ENCODE data around the gene KIF1B.
A peak's percentile ranks its signal among the peaks of the same experiment; 100 is the strongest.
"Not testable (repeated sequence)": the region's sequence is repeated elsewhere in the genome, so short reads cannot be mapped to it uniquely, and the experiment has no call there.

Gene KIF1B

DNA sequence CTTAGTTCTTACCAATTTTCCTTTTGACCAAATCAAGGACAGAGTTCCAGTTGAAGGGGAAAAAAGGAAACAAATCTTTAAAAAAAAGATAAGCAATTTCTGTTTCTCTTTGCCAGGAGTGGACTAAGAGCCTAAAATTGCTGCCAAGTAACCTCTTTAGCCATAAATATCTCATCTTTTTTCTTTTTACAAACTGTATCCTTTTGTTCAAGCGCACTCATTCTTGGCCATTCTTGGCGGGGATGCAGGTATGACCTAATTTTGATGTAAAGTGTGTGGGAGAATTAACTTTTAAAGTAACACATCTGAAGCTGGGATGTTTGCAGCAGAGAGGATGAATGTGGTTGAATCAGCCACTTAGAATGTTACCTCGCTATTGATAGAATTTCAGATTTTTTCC is 13.4 kb upstream of the KIF1B start:
- no peak for DNase-seq

DNA sequence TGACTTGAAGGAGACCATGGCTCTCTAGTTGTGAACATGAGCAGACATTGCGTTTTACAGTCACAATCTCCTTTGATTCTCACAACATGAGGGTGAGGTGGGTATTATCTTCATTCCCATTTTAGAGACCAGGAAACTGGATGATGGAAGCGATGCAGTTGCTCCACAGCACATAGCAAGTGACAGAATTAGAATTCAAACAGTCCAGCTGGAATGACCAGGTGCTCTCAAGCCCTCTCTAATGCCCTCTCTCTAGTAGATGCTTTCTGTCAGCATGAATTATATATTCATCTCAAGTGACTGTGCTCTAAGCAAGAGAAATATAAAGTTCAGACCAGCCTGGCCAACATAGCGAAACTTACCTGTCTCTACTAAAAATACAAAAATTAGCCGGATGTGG is 9.8 kb upstream of the KIF1B start:
- DNase-seq: no peak

DNA sequence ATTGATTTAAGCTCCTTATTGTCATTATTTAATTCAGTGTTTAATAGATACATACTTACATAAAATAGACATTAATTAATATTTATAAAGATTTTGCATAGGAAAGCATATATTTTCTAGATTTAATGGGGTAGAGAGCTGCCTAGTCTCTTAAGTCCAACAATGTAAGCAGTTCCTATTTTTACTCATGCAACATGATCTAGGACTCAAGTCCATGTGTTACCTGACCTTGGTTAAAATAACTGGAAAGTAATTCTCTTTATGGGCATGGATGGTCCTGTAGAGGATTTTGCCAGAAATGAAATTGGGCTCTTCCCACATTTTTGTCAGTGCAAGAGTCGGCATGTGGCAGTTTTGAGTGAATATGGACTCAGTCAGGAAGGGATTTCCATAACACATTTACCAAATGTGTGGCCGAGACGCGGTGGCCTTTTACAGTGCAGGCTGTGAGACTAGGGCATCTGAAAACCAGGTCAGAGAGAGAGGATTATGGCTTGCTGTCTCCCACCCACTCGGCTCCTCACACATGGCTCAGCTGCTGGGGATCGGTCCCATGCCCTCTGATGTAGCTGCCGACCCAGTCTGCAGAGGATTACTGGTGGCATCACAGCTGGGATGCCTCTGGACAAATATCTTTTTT is 6.2 kb upstream of the KIF1B start:
- no peak for DNase-seq

DNA sequence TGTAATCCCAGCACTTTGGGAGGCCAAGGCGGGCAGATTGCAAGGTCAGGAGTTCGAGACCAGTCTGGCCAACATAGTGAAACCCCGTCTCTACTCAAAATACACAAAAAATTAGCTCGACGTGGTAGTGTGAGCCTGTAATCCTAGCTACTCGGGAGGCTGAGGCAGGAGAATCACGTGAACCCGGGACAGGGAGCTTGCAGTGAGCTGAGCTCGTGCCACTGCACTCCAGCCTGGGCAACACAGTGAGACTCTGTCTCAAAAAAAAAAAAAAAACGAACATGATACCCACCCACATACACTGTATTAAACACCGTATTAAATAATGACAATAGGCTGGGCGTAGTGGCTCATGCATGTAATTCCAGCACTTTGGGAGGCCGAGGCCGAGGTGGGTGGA is 5.2 kb upstream of the KIF1B start:
- DNase-seq: not testable (repeated sequence)

DNA sequence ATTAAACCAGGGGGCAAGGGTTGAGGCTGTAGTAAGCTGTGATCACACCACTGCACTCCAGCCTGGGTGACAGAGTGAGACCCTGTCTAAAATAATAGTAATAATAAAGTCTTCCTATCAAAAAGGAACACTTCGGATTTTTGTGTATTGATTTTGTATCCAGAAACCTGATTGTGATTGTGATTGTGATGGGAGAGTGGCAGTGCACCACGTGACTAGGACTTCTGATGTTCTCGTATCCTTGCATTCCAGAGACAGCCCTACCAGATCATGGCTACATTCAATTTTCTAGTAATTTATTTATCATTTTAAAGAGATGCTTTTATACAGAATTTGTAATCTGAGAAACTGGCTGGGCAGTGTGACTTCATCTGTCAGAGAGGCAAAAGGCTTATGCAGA is 2.6 kb upstream of the KIF1B start:
- DNase-seq: no peak

GRCh38 chr1:10208537-10208936 is 1.8 kb upstream of the KIF1B start:
- DNase-seq: no peak

DNA sequence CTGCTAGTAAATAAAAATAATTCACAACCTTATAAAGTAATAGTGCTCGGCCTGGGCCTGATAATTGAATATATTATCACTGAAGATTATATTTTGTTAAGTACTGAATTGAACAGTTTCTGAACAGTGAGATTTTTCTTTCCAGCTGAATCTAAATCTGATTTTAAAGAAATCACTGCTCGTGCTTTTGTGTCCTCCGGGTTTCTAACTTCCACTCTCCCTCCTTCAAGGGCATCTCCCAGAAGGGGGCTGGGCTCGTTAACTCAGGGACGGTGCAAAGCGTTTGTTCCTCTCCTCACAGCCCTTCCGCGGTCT is 823 bp upstream of the KIF1B start:
- DNase-seq: no peak

- peak; percentile 72 for DNase-seq
Observed at GRCh38 chr1:10210841-10211804, 753 bp downstream of the KIF1B start.

- peak; percentile 47 for DNase-seq
Observed at GRCh38 chr1:10211805-10212410, 1.5 kb downstream of the KIF1B start.

DNA sequence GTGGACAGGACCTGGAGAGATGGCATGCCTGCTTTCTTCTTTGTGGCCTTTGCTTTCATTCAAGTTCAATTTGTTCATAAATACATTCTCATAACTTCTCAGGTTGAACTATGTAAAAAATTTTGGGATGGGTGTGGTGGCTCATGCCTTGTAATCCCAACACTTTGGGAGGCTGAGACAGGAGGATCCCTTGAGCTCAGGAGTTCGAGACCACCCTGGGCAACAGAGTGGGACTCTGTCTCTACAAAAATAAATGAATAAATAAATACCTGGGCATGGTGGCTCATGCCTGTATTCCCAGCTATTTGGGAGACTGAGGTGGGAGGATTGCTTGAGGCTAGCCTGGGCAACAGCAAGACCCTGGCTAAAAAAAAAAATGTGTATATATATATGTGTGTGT is 2.1 kb downstream of the KIF1B start:
- no peak for DNase-seq

DNA sequence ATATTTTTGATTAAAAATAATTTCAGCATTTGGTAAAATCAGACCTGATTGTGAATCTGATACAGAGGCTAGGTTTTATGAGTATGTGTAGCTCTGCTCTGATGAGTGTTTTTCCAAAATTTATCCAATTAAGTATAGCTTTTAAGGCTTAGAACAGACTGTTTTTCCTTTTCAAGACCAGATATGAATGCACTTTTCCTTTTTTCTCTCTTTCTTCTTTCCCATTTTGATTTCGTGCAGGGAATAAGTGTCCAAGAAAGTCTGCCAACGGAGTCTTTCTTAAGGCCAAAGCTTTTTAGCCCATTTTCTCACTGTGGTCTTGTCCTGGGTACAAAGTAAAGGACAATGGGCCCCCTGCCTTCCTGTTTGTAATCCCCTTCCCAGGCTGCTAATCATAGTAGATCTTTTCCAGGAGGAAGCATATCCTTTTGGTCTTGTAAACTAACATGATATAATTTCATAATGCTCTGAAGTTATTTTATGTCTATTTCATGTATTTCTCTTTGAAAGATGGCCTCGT is 2.9 kb downstream of the KIF1B start:
- no peak for DNase-seq

- DNase-seq: no peak
Observed at GRCh38 chr1:10216090-10216749, 5.8 kb downstream of the KIF1B start.

DNA sequence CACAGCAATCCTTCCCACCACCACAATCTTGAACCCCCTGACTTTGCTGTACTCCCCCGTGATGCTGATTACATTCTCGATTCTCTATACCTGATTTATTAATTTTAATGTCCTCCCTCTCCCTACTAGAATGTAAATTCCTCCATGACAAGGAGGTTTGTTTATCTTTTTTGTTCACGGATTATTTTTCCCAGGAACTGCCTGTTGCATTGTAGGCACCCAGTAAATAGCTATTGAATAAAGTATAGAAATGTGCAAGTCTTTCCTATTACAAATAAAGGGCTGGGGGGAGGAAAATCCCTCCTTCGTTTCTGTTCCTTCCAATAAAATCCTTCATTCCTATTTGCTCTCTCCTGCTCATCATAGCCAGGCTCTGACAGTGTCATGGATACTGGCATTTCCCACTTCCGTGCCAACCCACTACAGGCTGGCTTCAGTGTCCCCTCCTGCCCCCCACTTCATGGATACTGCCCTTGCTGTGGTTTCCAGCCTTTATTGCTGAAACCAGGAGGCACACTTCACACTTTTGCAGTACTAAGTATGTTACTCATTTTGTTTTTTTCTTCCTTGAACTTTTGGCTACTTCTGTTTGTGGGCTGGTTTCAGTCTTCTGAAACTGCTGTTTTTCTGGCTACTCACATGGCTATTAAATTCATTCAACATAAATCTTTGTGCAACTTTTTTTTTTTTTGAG is 7.5 kb downstream of the KIF1B start:
- DNase-seq: no peak

GRCh38 chr1:10220200-10220599 is 9.8 kb downstream of the KIF1B start:
- no peak for DNase-seq

- DNase-seq: not testable (repeated sequence)
Observed at GRCh38 chr1:10220657-10221056, 10.3 kb downstream of the KIF1B start.

DNA sequence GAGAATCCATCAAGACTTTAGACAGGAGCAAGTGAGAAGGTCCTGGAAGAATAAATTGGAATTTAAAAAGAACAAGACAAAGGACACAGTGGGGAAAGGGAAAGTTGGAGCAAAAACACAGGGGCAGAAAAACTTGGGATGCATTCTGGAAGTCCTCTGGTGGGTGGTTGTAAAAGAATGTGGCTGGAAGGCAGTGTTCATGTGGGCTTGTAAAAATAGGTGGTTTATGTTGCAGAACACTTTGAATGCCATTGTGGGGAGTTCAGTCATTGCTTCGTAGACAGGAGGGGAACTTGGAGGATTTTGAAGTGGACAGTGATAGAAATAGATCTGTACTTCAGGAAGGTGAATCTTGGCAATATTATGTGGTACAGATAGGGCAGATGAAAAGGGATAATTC is 15.2 kb downstream of the KIF1B start:
- DNase-seq: no peak

DNA sequence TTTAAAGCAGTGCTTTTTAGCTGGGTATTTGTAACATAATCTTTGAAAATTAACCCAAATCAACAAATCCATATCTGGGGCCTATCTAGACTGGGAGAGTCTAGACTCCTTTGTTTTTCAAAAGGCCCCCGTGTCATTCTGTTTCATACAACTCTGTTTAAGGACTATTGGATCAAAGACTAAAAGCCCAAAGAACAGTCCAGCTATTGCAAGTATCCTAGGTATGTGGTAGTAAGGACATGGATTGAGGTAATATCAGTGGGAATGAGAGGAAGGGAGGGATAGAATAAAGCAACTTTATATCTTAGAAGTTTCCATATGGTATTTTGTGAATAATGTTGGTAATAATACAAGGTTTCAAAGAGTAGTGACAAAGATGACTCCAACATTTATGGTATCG is 18.2 kb downstream of the KIF1B start:
- no peak for DNase-seq

DNA sequence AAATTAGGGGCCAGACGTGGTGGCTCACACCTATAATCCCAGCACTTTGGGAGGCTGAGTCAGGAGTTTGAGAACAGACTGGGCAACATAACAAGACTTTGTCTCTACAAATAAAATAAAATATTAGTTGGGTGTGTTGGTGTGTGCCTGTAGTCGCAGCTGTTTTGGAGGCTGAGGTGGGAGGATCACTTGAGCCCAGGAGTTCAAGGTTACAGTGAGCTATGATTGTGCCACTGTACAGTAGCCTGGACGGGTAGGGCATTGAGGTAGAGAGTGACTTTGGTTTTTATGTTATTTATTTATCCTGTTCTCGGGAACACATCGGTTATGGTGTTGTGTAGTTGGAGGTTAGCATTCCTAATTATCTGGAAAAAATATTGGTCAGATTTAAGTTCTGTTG is 19.5 kb downstream of the KIF1B start:
- no peak for DNase-seq

- DNase-seq: no peak
Observed at GRCh38 chr1:10232163-10232562, 21.8 kb downstream of the KIF1B start.

DNA sequence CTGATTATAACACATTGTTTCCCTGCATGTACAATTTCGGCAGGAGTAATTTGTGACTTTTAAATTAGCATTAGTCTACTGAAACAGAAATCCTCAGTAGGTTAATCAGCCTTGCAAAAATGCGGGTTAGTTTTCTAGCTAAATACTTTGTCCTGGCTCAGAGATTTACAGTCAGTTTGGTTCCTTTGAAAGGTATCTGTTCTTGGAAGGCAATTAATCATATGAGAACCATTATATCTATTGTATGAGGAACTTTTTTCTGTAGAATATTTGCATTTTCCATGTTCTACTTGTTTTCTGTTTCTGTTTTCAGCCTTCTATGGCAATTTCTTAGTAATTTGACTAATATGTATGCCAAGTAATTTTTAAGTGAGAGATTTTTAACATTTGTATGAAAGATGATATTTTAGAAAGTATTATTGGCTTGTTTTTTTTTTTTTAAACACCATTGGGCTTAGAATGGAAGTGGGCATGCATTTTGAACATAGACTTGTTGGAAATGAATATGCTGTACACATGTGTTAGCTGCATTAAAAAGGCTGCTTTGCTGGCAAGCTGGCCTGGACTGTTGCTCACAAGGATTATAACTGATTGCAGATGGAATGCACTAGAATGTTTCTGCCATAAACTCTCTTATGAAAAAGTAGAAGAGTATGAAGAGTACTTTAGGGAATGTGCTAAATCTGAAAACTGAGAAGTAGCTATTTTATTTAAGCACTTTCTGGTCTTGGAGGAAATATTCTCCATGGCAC is 26.2 kb downstream of the KIF1B start:
- no peak for DNase-seq

DNA sequence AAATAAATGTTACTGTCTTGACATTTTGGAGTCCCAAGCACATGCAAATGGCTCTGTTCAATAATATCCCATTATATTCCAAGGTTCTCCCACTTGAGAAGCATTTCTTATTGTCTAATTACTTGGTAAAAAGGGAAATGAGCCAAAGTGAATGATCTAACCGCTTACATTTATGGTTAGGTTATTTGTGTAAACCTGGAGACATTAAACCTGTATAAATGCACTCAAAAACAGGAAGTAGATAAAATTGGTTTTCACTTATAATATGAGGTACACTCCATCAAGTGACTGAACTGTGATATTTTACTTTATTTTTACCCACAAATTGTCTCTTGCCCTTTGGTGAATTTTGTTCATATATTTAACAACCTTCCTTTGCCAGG is 26.8 kb downstream of the KIF1B start:
- no peak for DNase-seq

- no peak for DNase-seq
Observed at GRCh38 chr1:10242135-10242534, 31.8 kb downstream of the KIF1B start.

All from NCI-H1105 treated with DMSO at 0.1 percent for 48 hours (cell line).